ACC112 (cell line): ENCODE data around the gene ARL3.
A peak's percentile ranks its signal among the peaks of the same experiment; 100 is the strongest.
"Not testable (repeated sequence)": the region's sequence is repeated elsewhere in the genome, so short reads cannot be mapped to it uniquely, and the experiment has no call there.

Source experiments
- H2AFZ ChIP-seq: fragments of 200-600 bp; sonication (generic); one replicate; pipeline ENCODE4 v1.6.0; 2017; ENCODE audit warnings: antibody characterized with exemption, low read length; ENCODE audit not compliant: unreplicated experiment
- H3K27ac ChIP-seq: fragments of 200-600 bp; sonication (generic); 2 replicates; pipeline ENCODE4 v1.5.1; 2014; ENCODE audit warnings: low read depth, mild to moderate bottlenecking, antibody characterized with exemption, low read length, moderate library complexity
- H3K27me3 ChIP-seq: fragments of 200-600 bp; sonication (generic); 2 replicates; pipeline ENCODE4 v1.6.1; 2014; ENCODE audit warnings: mild to moderate bottlenecking, antibody characterized with exemption, low read length, moderate library complexity, mixed read lengths; ENCODE audit not compliant: insufficient read depth
- H3K36me3 ChIP-seq: fragments of 200-600 bp; sonication (generic); 2 replicates; pipeline ENCODE4 v1.6.1; 2016; ENCODE audit warnings: mild to moderate bottlenecking, antibody characterized with exemption, low read length, moderate library complexity, mixed read lengths; ENCODE audit not compliant: insufficient read depth
- H3K4me1 ChIP-seq: fragments of 200-600 bp; sonication (generic); one replicate; pipeline ENCODE4 v1.6.1; 2016; ENCODE audit warnings: low read length, mixed read lengths; ENCODE audit not compliant: insufficient read depth, unreplicated experiment, control insufficient read depth
- H3K4me3 ChIP-seq: fragments of 200-600 bp; sonication (generic); 2 replicates; pipeline ENCODE4 v1.5.1; 2014; ENCODE audit warnings: mild to moderate bottlenecking, low read depth, low read length
- H3K79me2 ChIP-seq: fragments of 200-600 bp; sonication (generic); one replicate; pipeline ENCODE4 v1.6.0; 2016; ENCODE audit warnings: low read length; ENCODE audit not compliant: control insufficient read depth, unreplicated experiment, insufficient read depth

Gene ARL3

DNA sequence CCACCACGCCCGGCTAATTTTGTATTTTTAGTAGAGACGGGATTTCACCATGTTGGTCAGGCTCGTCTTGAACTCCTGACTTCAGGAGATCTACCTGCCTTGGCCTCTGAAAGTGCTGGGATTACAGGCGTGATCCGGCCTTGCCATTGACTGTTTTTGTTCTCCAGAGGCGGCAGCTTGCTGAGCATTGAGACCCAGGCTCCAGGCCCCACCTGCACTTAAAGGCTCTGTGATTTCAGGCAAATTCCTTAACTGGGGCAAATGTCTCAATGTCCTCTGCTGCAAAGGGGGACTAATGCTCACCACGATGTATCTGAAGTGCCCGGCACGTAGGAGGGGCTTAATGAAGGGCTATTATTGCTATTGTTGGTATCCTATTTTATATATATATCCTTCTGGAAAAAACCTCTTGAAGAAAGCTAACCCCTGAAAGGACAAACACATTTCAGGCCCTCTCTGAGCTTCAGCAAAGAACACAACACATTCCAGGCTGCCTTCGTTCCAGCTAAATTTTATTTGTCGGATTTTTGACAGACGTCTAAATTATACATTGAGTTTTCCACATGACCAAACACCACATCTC lies 40.9 kb downstream of the ARL3 start:
- peaks cover 44% of the 10 kb centered on the region for H3K4me1 ChIP-seq
- no peaks in the 10 kb centered on the region for H3K36me3 ChIP-seq
- H2AFZ ChIP-seq = peak overlapping the region; percentile 95
- peak overlapping the region; percentile 39 for H3K27ac ChIP-seq
- H3K27me3 ChIP-seq = no peaks in the 10 kb centered on the region
- no peaks in the 10 kb centered on the region for H3K79me2 ChIP-seq
- peak overlapping the region; percentile 69 for H3K4me3 ChIP-seq

DNA sequence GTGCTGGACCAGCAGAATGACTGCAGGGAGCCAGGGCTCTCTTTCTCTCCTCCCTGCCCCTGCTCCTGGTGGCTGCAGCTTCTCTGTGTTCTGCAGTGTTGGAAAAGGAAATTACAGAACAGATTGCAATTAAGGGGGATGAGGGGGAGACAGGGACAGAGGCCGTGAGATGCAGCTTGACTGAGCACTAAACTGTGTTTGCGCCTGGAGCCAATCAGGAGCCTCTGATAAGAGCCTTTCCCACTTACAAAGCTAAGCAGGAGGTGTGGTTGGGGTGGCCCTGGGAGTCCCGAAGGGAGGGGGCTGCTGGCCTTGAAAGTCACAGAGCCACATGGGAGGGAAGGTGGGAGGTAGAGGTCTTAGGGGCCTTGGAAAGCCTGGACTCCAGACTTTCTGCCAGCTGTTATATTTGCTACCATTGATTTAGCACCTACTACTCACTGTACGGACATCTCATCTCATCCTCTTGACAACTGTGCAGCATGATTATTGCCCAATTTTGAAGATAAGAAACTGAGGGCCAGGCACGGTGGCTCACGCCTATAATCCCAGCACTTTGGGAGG lies 43.2 kb downstream of the ARL3 start:
- Histone ChIP-seq H3K36me3 (no peaks in the 10 kb centered on the region), H3K27ac (no peak overlapping the region), H3K4me1 (peaks cover 38% of the 10 kb centered on the region), H3K27me3 (no peaks in the 10 kb centered on the region), H3K79me2 (no peaks in the 10 kb centered on the region), H3K4me3 (no peak overlapping the region), H2AFZ (no peak overlapping the region)

DNA sequence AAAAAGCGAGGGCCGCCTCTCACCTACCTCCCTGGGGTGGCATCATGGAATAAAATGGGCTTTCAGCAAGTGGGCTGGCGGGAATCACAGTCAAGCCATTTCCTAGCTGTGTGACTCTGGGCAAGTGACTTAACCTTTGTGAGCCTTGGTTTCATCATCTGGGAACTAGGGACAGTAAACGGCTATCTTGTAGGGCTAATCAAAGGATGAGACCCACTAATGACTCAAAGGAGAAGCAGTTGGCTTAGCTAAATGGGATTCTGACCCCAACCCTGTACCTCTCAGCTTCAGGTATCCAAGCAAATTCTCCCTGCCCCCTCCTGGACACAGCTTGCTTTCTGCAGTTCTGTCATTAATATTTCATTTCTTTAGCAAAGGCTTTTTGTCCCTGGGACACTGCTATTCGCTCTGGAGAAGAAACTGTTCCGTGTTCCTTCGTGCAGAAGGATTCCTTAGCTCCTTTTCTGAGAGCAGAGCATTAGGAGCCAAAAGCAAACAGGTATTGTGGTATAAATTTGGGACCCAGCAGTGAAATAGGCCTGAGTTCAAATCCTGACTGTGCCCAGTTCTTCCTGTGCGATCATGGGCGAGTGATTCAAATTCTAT lies 44.0 kb downstream of the ARL3 start:
- H3K4me1 ChIP-seq = peaks cover 31% of the 10 kb centered on the region
- H3K79me2 ChIP-seq = no peaks in the 10 kb centered on the region
- H3K36me3 ChIP-seq = no peaks in the 10 kb centered on the region
- H3K27me3 ChIP-seq = no peaks in the 10 kb centered on the region
- H3K4me3 ChIP-seq = no peak overlapping the region
- H2AFZ ChIP-seq = no peak overlapping the region
- H3K27ac ChIP-seq = no peak overlapping the region

DNA sequence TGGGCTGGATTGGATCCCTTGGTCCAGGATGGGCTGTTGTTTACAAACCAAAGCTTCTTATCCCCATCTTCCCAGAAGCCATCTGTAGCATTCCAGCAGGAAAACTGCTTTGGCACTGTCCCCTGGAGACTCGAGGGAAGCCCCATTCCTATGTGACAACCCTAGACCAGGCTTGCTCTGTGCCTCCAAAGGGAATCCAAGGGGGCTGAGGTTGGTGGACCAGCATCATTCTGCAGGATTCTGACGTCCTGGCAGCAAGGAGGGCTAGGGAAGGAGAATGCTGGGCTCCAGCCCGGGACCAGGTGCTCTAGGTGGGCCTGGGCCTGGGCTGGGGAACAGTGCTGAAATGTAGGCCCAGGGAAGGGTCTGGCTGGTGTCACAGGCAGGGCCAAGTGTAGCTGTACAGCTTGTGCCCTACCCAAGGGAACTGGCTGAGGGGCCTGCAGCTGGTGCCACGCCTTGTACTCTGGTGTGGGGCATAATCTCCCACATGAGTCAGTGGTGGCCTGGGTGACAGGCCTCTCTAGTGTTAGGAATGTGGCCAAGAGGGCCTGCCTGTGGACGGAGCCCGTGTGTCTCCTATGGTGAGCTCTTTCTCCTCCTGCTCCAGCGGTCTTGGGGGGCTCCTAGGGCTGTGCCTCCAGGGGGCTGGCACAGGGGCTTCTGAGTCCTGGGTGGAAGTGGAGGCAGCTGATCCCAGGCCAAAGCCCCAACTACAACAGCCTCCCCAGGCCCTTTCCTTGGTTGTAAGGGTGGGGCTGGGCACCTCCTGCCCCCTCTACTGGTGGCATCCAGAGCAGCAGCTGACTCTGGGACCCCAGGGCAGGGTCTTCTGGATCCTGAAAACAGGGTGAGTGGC lies 44.8 kb downstream of the ARL3 start:
- Histone ChIP-seq H3K36me3 (no peaks in the 10 kb centered on the region), H3K4me3 (no peak overlapping the region), H3K79me2 (no peaks in the 10 kb centered on the region), H3K27ac (no peak overlapping the region), H2AFZ (no peak overlapping the region), H3K27me3 (no peaks in the 10 kb centered on the region), H3K4me1 (peaks cover 23% of the 10 kb centered on the region)

DNA sequence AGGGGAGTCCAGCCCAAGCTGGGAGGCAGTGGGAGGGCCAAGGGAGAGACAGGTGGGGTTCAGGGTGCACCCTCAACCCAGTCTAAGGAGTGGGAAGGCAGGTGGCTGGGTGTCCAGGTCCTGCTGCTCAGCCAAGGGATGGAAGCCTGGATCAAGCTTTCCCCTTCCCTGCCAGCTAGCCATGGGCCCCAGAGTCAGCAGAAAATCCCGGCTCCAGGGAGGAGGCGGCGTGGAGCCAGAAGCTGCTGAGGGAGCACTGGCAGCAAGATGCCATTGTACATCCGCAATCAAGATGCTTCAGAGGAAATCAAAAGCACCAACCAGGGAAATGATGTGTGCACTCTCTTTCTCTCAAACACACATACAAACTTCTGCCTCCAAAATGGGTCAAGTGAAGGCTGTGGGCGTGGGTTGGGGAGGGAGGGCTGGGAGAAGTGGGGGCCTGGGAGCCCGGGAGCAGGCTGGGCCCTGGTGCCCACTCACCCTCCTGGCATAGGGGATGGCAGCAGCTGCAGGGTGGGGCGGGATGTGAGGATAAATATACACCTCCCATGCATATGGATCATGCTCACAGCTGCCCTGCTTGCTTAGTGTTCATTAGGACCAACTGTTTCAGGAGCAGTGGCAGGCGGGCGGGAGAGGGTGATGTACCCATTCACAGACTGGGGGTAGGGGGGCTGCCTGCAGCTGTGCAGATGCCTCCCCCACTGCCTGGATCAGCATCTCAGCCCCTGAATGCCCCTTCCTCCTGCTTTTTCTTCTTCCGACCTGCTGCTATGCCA lies 45.7 kb downstream of the ARL3 start:
- H2AFZ ChIP-seq = no peak overlapping the region
- H3K4me1 ChIP-seq = peaks cover 14% of the 10 kb centered on the region
- H3K27ac ChIP-seq = no peak overlapping the region

DNA sequence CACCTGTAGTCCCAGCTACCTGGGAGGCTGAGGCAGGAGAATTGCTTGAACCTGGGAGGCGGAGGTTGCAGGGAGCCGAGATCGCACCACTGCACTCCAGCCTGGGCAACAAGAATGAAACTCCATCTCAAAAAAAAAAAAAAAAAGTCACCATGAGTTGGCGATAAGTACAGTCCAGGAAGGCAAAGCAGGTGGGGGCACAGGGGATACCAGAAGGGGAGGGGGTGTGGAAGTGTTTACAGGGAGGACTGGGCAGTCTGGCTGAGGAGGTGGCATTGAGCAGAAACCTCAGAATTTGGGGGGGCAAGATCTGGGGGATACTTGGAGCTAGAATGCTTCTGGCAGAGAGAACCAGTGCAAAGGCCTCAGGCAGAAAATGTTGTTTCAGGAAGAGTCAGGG lies 46.8 kb downstream of the ARL3 start:
- H3K4me1 ChIP-seq = peaks cover 11% of the 10 kb centered on the region
- H3K79me2 ChIP-seq, H3K27me3 ChIP-seq, H3K27ac ChIP-seq, H3K4me3 ChIP-seq, H3K36me3 ChIP-seq, H2AFZ ChIP-seq: not testable (repeated sequence)

More for the DNA sequence above, 45.7 kb downstream of the ARL3 start:
- Histone ChIP-seq H3K27me3 (no peaks in the 10 kb centered on the region), H3K4me3 (no peak overlapping the region), H3K79me2 (no peaks in the 10 kb centered on the region), H3K36me3 (no peaks in the 10 kb centered on the region)

DNA sequence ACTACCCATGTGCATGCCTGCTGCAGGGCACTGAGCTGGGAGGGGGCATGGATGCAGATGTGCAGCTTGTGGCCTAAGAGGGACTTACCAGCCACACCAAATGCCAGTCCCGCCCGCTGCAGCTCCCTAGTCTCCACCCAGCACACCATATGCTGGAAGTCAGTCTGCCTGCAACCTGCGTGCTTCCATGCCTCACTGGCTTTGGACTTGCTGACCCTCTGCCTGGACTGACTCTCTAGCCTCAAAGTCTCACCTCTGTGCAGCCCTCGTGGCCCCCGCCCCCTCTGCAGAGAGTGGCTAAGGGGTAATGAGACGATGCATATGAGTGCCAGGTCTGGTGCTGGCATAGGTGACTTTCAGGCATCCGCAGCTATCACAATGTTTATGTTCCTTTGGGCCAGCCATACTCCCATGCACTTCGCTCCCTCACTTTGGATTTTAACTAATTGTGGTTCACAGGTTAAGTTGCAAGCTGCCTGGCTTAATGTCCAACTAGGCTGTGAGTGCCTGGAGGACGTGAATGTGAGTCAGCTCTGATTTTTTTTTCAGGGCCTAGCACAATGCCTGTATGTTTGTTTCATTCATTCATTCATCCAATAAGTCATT lies 48.2 kb downstream of the ARL3 start:
- no peak overlapping the region for H2AFZ ChIP-seq
- H3K4me1 ChIP-seq = peaks cover 11% of the 10 kb centered on the region
- no peaks in the 10 kb centered on the region for H3K36me3 ChIP-seq
- no peaks in the 10 kb centered on the region for H3K27me3 ChIP-seq
- H3K79me2 ChIP-seq = no peaks in the 10 kb centered on the region
- H3K4me3 ChIP-seq = no peak overlapping the region
- H3K27ac ChIP-seq = no peak overlapping the region

DNA sequence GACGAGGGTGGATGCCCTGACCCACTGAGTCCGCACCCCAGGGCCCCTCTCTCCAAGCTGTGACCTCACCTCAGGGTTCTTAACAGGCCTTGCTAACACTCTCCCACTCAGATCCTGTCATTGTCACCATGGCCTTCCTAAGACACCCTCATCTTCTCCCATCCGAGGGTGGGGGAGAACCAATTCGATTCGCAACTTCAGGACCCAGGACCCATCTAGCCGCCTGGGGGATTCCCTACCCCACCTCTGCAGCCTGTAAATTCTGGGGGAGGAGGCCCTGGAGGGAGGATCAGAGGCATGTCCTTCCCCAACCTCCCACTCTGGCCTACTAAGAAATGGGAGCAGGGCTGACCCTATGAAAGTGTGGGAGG lies 52.6 kb downstream of the ARL3 start:
- Histone ChIP-seq H3K4me1 (peaks cover 2% of the 10 kb centered on the region), H3K36me3 (no peaks in the 10 kb centered on the region), H3K4me3 (no peak overlapping the region), H3K79me2 (no peaks in the 10 kb centered on the region), H2AFZ (no peak overlapping the region), H3K27ac (no peak overlapping the region), H3K27me3 (no peaks in the 10 kb centered on the region)

DNA sequence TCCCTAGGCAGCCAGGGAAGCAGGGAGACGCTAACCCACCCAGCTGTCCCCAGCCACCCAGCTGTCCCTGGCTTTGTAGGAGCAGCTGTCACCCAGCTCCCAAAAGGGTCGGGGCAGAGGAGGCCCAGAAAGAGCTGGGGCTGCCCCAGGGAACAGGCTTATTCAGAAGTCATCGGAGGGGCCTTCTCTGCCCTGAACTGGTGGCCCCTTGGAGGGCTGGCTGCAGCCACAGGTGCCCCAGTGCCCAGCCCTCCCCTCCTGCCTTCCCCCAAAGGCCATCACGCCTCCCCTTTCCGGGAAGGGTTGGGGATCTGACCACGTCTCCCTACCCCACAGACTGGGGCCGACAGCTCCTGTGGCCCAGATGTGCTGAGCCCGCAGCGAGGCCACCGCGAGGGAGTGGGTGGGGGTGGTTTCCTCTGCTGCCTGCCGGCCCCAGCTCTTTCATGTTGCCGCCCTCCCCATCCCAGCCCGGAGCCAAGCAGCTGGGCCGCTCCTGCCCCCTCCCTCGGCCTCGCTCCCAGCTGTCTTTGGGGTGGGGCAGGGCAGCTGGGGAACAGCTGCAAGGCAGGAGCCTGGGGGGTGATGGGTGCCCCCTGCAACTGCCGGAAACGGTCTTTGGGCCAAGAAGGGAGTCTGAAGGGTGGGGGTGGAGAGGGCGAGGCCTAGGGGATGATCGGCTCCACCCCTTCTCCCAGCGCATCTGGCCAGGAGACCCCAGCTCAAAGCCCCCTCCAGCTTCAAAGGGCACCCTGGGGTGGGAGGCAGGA lies 53.1 kb downstream of the ARL3 start:
- Histone ChIP-seq H2AFZ (no peak overlapping the region), H3K79me2 (no peaks in the 10 kb centered on the region), H3K27ac (no peak overlapping the region), H3K36me3 (0 out of 2 replicates have a peak, but pooled peaks cover 4% of the 10 kb centered on the region), H3K4me3 (no peak overlapping the region), H3K4me1 (peaks cover 2% of the 10 kb centered on the region), H3K27me3 (no peaks in the 10 kb centered on the region)
